RPMI7951 (cell line): ENCODE data around the gene PM20D1. TPM values are rescaled to one million over a fixed set of nuclear protein-coding genes. Genes with fewer than 3 reads are reported as not detected.
A peak's percentile ranks its signal among the peaks of the same experiment; 100 is the strongest.
"Not testable (repeated sequence)": the region's sequence is repeated elsewhere in the genome, so short reads cannot be mapped to it uniquely, and the experiment has no call there.

Source experiments
- DNase-seq: peaks from one replicate; pipeline ENCODE4 v3.0.0-alpha.2; 2012; ENCODE audit warnings: low read depth
- total RNA-seq: library from RNA; depleted of rRNA; stranded (reverse); fragments of >200 nt; shearing (Covaris generic); gene quantifications from 2 replicates; pipeline ENCODE4 v1.2.3, GENCODE V29; 2014

The PM20D1 gene
- total RNA-seq, 1 experiment from 2014 or later = not detected

DNA sequence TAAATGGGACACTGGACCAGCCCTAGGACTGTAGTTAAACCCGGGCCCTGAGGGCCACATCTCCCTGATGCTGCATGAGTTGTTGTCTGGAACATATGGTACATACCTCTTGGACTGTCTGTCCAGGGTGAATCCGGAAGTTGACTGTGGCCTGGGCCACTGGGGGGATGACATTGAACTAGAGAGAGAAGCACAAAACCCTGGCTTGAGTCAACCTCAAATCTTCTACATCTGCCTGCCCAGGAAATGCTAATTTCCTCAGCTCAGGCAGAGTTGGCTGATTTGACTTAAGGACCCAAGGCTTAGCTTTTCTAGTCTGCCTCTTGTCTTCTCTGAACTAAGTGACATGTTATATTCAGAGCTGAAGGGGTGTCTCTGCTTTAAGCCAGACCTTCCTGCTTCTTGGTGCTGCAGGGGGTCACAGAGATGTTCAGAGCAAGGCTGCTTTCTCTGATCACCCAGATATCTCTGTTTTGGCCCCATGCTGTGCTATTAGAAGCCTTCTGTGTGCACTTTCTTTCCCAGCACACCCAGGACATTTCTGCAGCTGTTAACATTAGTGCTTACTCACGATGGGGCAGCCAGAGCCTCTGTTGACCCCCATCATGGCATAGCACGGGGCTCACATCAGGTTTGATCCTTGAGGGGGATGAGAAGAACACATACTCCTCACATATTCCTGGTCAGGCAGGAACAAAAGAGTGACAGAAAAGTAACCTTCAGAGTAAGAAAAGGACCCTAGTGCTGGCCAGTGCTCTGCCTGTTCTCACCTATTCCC is 9.6 kb downstream of the PM20D1 start:
- DNase-seq = no peak

DNA sequence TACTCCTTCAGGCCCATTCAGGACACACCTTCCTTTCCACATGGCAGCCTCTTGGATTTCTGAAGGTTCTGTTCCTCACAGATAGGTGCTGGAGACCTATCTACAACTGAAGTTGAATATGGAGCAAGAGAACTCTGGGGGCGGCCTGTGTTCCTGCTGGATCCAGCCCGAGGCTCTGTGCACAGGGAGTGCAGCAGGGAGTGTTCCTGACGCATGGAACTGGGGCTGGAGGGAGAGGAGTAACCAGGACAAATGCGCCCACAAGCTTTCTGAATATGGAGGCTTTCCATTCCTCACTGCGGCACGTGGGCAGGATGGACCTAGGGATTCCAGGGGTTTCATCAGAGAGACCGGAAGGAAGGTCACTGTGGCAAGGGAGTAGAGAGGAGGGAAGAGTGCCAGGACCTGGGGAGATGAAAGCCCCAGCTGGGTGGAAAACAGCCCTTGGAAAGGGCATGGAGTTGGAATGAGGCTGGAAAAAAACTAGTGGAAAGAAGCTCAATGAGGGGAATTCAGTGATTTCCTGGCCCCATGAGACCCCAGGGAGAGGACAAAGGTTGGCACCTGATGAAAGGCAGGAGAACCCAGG is 12.5 kb downstream of the PM20D1 start:
- peak; percentile 47 for DNase-seq

DNA sequence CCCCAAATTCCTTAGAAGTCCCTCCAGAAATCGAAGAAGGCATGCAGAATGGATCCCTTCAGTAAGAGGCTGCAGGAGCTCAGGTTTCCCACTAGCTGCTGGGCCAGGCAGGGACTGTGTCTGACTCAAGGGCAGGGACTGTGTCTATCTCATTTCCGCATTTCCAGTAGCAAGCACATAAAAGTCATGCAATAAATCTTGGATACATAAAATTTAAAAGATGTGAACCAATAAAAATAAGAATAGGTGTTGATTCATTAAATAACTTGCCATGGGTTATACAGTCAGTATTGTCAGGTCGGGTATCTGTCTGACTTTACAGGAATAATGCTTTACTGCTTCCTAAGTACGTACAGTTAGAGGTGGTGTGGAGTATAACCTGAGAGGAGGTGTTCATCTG is 15.2 kb downstream of the PM20D1 start:
- no peak for DNase-seq

DNA sequence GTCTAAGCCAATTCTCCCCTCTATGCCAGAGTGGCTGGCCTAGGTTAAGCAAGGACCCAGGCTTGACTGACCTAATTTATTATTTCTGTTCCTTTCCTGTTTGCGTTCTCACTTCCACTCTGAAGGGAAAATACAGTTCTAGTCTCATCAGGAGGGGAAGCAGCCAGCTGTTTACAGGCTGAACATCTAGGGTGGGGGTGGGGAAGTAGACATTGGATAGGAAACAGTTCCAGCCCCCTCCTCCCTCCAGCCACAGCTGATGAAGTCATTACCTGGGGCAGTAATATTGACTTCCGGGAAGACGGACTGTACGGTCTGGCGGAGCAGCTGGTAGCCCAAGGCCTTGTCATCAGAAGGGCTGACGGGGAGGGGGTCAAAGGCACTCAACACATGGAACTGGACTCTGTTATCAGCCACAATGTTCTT is 17.6 kb downstream of the PM20D1 start:
- DNase-seq = no peak

DNA sequence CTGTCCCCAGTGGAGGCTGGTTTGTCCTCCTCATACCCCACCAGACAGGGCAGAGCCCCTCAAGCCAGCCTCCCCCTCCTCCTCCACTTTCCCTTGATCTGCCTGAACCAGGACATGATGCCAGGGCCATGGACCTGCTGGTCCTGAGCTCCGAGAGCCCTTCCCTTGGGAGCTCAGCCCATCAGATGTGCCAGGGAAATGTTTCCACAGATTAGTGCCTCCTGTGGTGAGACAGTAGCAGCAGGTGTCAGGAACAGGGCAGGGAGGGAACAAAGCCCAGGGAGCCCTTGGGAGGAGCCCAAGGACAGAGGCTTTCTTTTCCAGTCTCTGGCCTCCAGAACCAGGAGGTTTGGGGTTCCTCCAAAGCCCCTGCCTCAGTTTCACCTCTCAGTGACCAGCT is 22.3 kb downstream of the PM20D1 start:
- DNase-seq = no peak

DNA sequence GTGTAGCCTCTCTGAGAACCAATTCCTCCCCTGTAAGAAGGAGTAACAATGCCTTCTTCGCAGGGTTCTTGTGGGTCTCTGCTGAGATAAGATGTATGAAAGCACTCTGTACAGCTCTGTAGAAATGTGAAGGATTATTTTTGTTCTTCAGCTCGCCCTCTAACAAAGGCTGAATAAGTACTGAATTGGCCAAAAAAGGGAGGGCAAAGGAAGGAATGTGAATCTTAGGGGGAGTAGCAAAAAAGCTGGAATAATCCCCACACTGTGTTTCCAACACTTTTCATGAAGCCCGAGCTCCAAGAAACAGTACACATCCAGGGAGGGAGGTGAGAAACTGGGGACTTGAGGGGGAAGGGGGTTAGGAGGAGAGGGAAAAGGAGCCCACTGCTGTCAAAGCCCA is 22.9 kb downstream of the PM20D1 start:
- no peak for DNase-seq

DNA sequence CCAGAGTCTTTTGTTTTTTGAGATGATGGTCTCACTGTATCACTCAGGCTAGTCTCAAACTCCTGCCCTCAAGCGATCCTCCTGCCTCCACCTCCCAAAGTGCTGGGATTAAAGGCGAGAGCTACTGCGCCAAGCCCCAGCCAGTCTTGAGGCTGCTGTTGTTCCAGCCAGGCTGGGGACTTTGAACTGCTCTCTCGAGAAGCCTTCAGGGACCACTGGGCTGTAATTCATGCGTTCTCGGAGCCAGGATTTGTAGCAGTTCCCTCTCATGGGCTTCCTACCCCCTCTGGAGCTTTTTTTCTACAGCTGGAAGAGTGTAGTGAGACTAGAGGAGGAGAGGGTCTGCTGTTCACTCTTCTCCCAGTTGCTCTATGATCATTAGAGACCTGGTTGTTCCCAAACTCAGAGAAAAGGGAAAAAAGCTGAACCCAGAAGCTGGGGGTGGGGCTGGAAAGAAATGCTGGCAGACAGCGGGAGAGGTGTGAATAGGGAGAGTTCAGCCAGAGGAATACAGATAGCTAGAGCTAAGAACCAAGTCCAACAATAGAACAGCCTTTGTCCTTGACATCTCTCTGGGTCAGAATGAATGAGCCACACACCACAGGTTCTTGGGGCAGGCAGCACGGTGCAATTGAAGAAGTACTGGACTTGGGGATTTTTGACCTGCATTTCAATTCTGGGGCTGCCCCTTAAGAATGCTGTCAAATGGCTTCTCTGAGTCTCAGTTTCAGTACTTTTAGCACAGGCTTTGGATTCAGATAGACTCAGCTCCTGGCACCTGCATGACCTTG is 23.7 kb downstream of the PM20D1 start:
- no peak for DNase-seq

DNA sequence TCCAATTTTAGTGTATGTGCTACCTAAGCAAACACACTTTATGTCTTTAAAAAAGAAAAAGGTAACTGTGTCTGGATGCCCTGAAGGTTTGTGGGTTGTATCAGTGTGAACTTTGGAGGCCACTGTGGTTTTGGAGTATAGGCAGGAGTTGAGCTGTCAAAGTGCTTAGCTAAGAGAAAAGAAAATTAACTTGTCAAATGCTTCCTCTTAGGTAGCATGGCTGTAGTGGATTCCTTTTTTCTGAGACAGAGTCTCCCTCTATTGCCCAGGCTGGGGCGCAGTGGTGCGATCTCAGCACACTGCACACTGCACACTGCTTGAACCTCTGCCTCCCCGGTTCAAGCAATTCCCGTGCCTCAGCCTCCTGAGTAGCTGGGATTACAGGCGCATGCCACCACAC is 25.8 kb downstream of the PM20D1 start:
- DNase-seq = no peak

DNA sequence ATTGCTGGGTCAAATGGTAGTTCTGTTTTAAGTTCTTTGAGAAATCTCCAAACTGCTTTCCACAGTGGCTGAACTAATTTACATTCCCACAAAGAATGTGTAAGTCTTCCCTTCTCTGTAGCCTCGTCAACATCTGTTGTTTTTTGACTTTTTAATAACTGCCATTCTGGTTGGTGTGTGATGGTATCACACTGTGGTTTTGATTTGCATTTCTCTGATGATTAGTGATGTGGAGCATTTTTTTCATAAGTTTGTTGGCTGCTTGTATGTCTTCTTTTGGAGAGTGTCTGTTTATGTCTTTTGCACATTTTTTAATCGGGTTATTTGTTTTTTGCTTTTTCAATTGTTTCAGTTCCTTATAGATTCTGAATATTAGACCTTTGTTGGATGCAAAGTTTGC is 26.7 kb downstream of the PM20D1 start:
- DNase-seq = not testable (repeated sequence)

DNA sequence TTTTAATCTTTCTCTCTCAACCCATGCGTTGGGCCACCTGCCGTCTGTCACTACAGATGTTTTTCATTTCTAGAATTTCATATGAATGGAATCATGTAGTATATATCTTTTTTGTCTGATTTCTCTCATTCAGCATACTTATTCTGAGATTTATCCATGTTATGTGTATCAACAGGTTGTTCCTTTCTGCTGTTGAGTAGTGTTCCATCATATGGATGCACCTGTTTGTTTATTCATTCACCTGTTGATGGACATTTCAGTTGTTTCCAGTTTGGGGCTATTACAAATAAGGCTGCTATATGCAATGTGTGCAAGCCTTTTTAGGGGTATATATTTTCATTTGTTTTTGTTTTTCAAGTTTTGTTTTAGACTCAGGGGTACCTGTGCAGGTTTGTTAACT is 27.5 kb downstream of the PM20D1 start:
- DNase-seq = no peak

DNA sequence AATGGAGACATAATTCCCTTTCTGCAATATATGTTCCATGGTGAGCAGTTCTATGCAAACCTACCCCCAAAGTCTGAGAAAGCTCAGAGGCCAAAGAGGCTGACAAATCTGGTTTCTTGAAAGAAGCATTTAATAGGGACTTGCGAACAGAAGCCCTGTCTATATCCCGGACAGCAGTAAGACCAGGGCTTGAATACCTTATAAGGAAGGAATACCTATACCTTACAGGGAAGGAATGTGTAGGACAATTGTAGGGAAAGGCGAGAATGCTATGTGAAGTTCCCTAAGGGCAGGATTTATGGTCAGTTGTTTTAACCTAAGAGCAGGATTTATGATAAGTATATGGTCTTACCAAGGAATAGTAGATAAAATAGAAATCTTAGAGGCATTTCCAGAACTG is 31.9 kb downstream of the PM20D1 start:
- DNase-seq = no peak

DNA sequence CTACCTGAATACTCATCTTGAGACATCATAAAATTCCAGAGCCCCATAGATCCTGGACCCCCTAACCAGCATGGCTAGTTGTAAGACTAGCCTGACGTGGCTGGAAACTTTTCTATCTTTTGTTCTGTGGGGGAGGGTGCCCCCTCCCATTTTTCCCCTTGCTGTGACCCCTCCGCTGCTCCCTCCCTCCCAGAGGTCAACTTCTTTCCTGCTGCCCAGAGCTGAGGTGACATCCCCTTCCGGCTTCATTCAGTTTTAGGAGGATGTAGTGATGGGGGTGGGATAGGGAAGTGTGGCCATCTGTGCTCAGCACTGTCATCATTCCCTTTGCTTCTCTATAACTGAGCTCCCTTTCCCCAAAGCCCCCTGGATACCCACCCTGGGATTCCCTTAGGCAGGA is 32.6 kb downstream of the PM20D1 start:
- no peak for DNase-seq

DNA sequence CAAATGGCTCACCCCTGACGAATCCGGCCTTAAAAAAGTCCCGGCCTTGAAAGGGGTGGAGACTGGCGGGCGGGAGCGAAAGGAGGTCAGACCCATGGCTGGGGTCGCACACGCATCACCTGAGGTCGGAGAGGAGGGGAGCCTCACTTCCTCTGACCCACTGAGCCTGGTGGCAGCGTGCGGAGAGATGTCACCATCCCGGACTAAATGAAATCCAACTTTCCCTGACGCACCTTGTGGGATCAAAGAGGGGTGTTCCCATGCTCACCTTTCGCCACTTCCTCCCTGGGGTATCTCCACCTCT is 36.2 kb downstream of the PM20D1 start:
- no peak for DNase-seq

DNA sequence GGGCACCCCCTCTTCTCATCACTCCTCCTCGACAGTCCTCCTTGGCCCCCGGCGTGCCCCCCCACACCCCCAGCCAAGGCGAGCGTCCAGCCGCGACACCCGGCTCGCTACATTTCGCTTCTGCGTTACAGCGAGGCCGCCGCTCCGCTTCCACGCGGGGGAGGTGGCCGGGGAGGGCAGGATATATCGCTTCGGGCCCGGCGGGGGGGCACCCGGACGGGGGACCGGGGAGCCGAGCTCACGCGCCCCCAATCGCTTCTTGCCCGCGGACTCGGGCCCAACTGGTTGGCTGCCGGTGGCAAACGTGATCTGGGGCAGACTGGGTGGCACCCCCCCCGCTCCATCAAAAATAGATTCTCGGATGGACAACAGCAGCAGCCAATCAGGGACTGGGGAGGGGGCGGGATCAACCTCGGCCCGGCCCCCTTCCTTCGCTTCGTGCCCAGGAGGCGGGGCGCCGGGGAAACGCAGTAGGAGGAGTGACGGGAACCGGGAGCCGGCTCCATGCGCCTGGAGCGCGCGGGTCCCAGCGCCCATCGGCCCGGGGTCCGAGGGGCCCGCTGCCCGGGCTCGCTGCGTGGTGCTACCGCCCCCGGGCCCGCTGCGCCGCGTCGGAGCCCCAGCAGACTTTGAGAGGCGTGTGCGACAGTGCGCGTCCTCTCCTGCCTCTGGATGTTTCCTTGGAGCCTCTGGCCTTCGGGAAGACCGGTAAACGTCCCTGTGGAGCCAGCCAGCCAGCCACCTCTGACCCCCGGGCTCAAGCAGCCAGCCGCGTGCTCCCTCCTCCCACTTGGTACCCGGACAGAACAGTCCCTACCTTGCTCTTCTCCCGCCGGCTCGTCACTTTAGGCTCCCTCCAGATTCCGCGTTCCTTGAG is 36.8 kb downstream of the PM20D1 start, which contains the start of gene SLC41A1:
SLC41A1 (minus strand) TSS at position 321 of the 877 bp plus-strand sequence. CDS start 2,757 bp downstream, outside the sequence.
- peak; percentile 87 for DNase-seq

DNA sequence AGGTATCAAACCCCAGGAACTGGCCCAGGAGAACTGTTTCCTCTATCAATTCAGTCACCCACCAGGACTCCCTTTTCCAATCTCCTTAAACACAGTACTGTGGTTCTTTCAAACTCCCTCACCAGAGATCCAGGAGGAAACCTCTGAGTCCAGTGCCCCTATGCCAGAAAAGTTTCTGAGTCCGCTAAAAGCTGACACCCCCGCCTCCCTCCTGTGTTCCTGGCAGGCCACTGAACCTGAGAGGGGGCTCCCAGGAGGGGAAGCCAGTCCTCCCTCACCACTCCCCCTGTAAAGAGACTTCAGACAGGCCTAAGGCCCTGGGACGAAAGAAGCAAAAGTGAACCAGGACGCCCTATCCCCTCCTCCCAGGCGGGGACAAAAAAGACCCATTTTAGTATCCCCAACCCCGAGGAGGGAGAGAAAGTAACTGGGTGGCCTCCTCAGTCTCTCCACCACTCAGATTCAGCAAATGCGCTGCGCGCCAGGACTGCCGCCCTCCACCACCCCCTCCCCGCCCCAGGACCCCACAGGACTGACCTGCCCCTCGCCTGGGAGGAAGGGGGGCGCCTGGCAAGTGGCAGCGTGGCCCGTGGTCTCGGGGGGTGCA is 37.6 kb downstream of the PM20D1 start:
- peak; percentile 9 for DNase-seq

DNA sequence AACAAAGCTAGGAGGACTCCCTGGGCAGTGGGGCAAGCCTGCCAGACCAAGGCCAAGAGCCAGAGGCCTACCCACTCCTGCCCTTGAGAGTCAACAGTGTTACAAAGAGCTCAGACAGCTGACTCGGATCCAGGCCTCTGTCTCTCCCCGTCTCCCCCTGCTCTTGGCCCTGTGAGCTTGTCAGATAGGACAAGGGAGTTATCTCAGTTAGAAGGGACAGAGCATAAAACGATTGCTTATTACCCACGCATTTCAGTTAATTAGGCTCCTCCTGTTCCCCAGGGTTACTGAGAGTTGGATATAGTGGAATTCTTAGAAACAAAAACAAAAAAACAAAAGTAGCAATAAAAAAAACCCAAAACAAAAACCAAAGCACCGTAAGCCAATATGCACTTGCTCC is 38.3 kb downstream of the PM20D1 start:
- DNase-seq = no peak

DNA sequence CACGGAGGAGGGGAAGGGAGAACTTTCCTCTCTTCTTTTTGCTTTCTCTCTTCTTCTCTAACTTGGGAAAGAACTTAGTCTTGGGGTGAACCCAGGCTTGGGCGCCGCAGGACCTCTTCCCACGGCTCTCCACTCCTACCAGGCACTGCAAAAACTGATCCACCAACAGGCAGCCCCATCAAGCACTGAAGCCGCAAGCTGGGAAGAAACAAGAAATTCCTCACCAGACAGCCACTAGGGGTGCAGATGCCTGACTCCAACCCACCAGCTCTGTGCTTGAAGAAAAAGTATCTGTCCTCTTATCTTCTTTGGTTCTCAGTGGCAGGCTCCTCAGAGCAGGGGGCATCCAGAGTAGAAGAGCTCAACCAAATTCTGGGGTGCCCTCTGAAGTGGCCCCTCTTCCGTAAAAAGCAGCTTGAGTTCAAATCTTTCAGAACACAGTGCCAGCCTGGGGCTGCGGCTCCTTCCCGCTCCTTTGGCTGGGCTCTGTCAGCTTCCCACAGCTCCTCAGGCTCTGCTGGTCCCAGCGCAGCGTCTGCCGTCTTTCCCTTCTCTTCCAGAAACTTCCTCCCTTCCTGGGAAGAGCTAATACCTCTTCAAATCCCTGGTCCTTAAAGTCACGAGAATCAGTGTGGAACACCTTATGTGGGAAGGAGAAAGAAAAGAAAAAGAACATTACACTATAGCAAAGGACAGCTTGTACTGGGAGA is 39.3 kb downstream of the PM20D1 start:
- DNase-seq = no peak

DNA sequence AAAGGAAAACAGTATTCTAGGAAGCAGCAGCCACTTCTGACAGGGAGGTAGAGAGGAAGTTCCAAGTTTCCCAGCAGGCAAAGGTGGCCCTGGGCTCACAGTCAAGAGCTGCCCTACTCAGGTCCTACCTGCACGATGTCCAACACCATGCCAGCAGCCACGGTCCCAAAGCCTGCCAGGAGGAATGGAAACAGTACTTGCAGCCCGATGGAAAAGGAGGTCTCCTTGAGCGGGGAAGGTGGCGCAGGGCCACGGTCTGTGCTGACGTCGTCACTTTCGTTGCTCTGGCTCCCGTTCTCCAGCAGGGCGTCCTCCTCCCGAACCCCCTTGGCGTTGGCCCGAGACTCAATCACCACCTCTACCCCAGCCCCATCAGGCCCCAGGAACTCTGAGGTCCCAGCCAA is 40.0 kb downstream of the PM20D1 start:
- DNase-seq = no peak

DNA sequence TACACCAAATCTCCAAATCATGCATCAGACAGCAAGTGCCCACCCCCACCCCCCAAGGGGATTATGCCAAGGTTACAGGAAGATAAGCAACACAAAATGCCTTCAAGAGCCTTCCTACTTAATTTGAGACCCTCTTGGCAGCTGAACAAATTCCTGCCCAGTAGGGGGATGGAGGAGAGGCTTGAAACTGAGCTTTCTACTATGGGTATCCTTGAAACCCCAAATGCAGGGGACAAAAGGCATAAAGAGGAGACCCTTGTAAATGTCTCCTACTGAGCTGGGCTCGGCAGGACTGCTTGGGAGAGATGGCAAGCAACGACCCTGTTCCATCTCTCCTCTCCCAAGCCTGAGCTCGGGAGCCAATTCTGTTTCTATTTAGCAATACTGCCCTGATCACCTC is 40.5 kb downstream of the PM20D1 start:
- no peak for DNase-seq

DNA sequence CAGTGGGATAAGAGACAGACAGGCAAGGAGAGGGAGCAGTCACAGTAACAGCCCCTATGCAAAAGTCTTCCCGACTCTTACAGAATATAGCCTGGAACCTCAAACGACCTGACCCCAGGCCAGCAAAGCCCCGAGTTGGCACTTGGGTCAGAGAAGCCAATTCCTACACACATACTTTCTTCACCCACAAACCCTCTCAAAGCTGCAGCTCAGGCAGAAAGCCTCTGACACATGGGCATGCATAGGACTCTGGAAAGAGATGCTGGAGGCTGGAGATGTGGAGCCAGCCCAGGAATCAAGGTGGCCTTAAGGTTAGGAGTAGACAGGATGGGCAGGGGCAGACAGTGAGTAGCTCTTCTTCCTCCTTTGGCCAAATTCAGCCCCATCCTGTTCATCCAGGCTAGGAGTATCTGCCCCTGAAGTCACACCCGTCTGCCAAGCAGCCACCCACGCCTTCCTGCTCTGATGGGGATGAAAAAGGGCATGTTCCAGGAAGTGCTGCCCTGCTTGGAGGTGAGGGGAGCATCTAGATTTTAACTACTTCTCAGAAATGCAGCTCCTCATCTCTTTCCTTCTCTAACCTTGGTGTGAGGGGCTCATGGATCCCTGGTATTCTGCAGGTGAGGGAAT is 44.7 kb downstream of the PM20D1 start:
- no peak for DNase-seq
